Endothelial cell of umbilical vein (primary cell): ENCODE measurements around the gene SINHCAF.

Source experiments
- EZH2 ChIP-seq: IDR thresholded peaks from 2 replicates; pipeline ENCODE4 v1.6.1; 2012; ENCODE audit warnings: borderline replicate concordance, low read depth, mild to moderate bottlenecking, moderate library complexity, low read length, inconsistent platforms; ENCODE audit not compliant: severe bottlenecking
- POLR2A ChIP-seq: IDR thresholded peaks from 2 replicates; pipeline ENCODE4 v1.6.1; 2012; ENCODE audit warnings: low read depth, mild to moderate bottlenecking, control low read depth, low read length
- TF ChIP-seq, protein P1 (sequence below), 2 donors: IDR thresholded peaks; 1 replicate in 1 of 2; 2 replicates in 1 of 2; pipeline ENCODE4 v1.5.1; 2011; ENCODE audit warnings: low read length in 2 of 2, mild to moderate bottlenecking in 2 of 2, moderate library complexity in 2 of 2, control low read depth in 1 of 2, inconsistent platforms in 1 of 2, low read depth in 1 of 2; ENCODE audit not compliant: insufficient read depth in 1 of 2; ENCODE audit errors: extremely low read depth in 1 of 2

DNA sequence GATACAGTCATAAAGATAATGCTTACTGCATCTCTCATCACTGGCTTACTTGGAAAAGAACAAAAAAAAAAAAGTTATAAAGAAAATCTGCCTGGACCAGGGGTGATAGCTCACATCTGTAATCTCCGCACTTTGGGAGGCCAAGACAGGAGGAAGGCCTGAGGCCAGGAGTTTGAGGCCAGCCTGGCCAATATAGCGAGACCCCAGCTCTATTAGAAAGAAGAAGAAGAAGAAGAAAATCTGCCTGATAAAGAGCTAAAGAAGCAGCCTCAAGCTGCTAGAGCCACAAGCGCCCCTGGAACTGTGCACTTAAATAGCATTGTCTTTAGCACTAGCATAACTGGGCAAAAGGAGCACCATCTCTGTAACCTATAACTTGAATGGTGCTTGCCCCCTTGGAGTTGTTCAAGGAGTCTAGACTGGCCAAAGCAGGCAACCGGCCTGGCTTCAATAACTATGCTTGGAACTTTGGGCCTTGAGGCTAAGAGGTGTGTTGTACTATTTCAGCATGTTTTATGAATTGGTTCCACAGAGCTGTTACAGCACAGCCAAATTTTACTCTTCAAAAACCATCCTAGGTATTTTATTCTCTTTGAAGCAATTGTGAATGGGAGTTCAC, 53.2 kb downstream of the SINHCAF start:
- TF ChIP-seq EZH2 (no peak), POLR2A (no peak)
- TF ChIP-seq, protein P1, sequence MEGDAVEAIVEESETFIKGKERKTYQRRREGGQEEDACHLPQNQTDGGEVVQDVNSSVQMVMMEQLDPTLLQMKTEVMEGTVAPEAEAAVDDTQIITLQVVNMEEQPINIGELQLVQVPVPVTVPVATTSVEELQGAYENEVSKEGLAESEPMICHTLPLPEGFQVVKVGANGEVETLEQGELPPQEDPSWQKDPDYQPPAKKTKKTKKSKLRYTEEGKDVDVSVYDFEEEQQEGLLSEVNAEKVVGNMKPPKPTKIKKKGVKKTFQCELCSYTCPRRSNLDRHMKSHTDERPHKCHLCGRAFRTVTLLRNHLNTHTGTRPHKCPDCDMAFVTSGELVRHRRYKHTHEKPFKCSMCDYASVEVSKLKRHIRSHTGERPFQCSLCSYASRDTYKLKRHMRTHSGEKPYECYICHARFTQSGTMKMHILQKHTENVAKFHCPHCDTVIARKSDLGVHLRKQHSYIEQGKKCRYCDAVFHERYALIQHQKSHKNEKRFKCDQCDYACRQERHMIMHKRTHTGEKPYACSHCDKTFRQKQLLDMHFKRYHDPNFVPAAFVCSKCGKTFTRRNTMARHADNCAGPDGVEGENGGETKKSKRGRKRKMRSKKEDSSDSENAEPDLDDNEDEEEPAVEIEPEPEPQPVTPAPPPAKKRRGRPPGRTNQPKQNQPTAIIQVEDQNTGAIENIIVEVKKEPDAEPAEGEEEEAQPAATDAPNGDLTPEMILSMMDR (IDR thresholded peaks at IDR 0.05; ENCODE audit: extremely low read depth in 1 of 2, insufficient read depth in 1 of 2, low read depth in 1 of 2, low read length in 2 of 2): no peak
